Fibroblast of villous mesenchyme (primary cell): Measurements from ENCODE around the gene COG1. TPM values are rescaled to one million over a fixed set of nuclear protein-coding genes. Genes with fewer than 3 reads are reported as not detected.

Source experiments
- DNase-seq: peaks from one replicate; pipeline ENCODE4 v3.0.0-alpha.2; 2010; ENCODE audit warnings: low read depth
- H3K4me3 ChIP-seq: 2 replicates; pipeline ENCODE4 v1.5.1; 2011; ENCODE audit warnings: low read depth, mild to moderate bottlenecking, low read length
- total RNA-seq: library from RNA; depleted of rRNA; stranded (reverse); fragments of >200 nt; gene quantifications from 2 replicates; pipeline ENCODE4 v1.2.3, GENCODE V29; 2012
- TF ChIP-seq, protein P1 (sequence below): IDR thresholded peaks from 2 replicates; pipeline ENCODE4 v1.5.1; 2012; ENCODE audit warnings: low read depth, mild to moderate bottlenecking, low read length; ENCODE audit not compliant: insufficient read depth

Gene COG1
- total RNA-seq, 1 donor: 25.9 TPM

DNA sequence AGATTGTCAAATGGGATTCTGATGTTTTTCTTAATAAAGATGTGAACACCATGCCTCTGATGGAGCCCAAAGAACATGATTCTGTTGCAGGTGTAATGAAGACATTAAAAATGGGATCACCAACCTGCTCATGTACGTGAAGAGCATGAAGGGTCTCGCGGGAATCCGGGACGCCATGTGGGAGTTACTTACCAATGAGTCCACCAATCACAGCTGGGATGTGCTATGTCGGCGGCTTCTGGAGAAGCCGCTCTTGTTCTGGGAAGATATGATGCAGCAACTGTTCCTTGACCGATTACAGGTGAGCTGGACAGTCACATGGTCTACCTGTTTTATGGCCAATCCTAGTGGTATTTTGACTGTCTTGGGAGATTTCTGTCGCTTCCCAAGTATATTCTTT is 7.6 kb downstream of the COG1 start:
- DNase-seq: no peak
- TF ChIP-seq, protein P1, sequence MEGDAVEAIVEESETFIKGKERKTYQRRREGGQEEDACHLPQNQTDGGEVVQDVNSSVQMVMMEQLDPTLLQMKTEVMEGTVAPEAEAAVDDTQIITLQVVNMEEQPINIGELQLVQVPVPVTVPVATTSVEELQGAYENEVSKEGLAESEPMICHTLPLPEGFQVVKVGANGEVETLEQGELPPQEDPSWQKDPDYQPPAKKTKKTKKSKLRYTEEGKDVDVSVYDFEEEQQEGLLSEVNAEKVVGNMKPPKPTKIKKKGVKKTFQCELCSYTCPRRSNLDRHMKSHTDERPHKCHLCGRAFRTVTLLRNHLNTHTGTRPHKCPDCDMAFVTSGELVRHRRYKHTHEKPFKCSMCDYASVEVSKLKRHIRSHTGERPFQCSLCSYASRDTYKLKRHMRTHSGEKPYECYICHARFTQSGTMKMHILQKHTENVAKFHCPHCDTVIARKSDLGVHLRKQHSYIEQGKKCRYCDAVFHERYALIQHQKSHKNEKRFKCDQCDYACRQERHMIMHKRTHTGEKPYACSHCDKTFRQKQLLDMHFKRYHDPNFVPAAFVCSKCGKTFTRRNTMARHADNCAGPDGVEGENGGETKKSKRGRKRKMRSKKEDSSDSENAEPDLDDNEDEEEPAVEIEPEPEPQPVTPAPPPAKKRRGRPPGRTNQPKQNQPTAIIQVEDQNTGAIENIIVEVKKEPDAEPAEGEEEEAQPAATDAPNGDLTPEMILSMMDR: no peak
- no peak overlapping the region for H3K4me3 ChIP-seq

DNA sequence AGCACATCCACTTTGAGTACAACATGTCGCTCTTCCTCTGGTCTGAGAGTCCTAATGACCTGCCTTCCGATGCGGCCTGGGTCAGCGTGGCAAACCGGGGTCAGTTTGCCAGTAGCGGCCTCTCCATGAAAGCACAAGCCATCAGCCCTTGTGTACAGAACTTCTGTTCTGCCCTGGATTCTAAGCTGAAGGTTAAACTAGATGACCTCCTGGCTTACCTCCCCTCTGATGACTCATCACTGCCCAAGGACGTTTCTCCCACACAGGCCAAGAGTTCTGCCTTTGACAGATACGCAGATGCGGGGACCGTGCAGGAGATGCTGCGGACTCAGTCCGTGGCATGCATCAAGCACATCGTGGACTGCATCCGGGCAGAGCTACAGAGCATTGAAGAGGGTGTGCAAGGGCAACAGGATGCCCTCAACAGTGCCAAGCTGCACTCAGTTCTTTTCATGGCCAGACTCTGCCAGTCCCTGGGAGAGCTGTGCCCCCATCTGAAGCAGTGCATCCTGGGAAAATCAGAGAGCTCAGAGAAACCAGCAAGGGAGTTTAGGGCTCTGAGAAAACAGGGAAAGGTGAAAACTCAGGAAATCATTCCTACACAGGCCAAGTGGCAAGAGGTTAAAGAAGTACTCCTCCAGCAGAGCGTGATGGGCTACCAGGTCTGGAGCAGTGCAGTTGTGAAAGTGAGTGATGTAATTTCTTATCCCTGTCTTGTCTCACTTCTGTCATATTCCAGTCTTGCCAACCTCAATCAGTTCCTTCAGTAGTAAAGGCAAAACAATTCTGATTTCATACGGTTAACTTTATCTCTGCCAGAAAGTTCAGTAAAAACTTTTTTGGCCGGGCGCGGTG is 8.6 kb downstream of the COG1 start:
- DNase-seq: no peak
- no peak overlapping the region for H3K4me3 ChIP-seq
- TF ChIP-seq, protein P1: no peak

DNA sequence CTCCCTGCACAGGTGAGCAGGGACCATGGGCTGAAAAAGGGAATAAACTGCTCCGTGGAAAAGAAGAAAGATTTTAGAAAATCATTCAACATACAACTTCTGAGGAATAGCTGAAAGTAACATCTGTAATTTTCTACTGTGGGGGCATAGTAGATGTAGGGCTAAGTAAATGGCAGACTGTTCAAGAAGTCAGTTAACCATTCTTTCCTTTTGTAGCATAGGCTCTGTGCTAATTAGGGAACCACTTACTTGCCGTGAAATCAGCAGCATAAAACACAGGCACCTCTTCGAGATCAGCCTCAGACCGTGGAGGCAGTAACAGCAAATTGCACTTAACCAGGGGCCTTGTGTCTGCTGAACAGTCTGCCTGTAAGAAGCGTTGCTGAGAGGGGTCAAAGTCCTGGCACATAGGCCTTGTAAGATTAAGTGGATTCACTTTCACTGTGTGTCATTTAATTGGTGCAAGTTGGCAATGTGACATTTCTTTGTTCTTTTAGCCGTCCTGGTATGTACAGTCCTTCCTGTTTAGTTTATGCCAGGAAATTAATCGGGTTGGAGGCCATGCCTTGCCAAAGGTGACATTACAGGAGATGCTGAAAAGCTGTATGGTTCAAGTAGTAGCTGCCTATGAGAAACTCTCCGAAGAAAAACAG is 10.4 kb downstream of the COG1 start:
- no peak for DNase-seq
- TF ChIP-seq, protein P1: no peak
- no peak overlapping the region for H3K4me3 ChIP-seq

DNA sequence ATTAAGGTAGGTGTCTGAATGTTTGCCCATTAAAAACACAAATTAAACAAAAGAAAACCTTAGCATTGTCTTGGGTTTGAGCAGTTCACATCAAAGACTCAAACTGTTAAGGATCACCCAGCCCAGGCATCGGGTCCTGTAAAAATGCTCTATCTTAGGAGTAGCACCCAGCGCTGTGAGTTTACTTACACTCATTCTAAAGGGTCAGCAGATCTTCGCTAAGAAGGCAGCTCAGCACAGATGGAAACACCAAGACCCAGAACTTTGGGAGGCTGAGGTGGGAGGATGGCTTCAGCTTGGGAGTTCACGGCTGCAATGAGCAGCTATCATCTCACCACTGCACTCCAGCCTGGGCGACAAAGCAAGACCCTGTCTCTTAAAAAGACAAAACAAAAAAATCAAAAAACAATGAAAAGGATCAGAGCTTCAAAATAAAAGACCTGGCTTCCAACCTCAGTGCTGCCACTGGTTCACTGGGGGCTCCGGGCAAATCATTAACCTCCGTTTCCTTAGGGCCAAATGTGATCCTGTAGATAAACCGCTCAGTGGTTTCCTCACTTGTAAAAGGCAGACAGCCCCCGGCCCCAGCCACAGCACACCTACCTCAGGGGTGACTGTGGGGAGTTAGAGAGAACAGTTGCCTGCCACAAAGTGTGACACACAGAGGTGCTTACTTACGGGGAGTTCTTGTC is 11.1 kb downstream of the COG1 start:
- no peak overlapping the region for H3K4me3 ChIP-seq
- TF ChIP-seq, protein P1: no peak
- no peak for DNase-seq

DNA sequence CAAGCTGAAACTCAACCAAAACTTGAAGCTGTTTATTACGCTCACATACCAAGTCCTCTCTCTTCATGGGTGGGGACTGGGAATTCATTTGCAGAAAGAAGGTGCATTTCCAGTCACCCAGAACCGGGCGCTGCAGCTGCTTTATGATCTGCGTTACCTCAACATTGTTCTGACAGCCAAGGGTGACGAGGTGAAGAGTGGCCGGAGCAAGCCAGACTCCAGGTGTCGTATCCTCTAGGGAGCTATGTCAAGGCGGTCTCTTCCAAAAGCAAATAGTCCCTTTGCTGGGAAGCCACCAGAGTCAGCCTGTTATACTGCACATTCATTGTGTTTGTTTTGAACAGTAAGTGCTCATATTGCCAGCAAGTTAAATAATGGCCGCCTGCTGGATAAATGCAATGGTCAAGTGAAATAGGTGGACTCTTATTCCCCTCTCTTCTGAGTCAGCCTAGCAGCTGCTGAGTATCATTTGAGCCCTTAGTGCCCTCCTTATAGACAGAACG is 12.7 kb downstream of the COG1 start:
- DNase-seq: no peak
- TF ChIP-seq, protein P1: no peak

DNA sequence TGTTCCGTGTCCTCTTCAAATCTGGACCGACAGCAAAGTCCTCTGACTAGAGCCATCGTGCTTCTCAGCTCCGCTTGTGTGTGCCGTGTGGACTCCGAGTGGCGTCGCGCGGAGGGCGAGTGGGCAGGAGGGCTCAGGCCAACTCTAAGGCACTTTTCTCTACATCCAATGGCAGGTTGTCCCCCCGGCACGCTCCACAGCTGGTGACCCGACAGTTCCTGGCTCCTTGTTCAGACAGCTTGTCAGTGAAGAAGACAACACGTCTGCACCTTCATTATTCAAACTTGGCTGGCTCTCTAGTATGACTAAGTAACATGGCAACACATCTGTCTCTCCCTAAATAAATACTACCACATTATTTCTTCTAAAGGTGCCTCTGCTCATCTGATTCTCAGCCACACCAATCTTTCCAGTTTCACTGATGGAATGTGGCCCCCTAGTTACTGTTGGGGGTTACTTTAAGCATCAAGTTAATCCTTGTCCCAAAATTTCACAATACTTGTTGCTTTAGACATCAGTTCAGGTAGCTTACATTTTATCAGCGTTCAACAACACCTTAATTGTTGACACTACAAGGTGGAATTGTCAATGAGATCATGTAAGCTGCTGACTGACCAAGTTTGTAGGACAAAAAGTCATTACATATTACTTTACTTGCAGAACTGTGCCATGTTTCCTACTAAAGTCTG is 15.4 kb downstream of the COG1 start:
- no peak for DNase-seq
- TF ChIP-seq, protein P1: no peak

More for the DNA sequence above, 12.7 kb downstream of the COG1 start:
- no peak overlapping the region for H3K4me3 ChIP-seq

More for the DNA sequence above, 15.4 kb downstream of the COG1 start:
- H3K4me3 ChIP-seq: no peak overlapping the region
